Sigmoid colon (tissue), 4 donors: ENCODE results near the gene CDC25A.

ENCODE experiments used
- EP300 ChIP-seq, 4 donors: sonication (generic); formaldehyde crosslinking; IDR thresholded peaks; one replicate each; pipeline ENCODE4 v1.6.1; 2017; ENCODE audit warnings: antibody characterized with exemption in 4 of 4
- POLR2A ChIP-seq, 2 donors: fragments of 450-650 bp; IDR thresholded peaks; one replicate each; pipeline ENCODE4 v1.6.1; 2016; ENCODE audit warnings: antibody characterized with exemption in 2 of 2, mild to moderate bottlenecking in 2 of 2, moderate library complexity in 2 of 2
- POLR2AphosphoS5 ChIP-seq, 4 donors: sonication (generic); formaldehyde crosslinking; IDR thresholded peaks; one replicate each; pipeline ENCODE4 v1.6.1; 2017; ENCODE audit warnings: antibody characterized with exemption in 4 of 4
- TF ChIP-seq, protein P1 (sequence below), 4 experiments: fragments of 450-650 bp in 3 of 4; fragments of 200-600 bp in 1 of 4; IDR thresholded peaks; one replicate each; pipeline ENCODE4 v1.5.1; 2016 to 2019; ENCODE audit warnings: antibody characterized with exemption in 4 of 4, mild to moderate bottlenecking in 3 of 4, moderate library complexity in 2 of 4

DNA sequence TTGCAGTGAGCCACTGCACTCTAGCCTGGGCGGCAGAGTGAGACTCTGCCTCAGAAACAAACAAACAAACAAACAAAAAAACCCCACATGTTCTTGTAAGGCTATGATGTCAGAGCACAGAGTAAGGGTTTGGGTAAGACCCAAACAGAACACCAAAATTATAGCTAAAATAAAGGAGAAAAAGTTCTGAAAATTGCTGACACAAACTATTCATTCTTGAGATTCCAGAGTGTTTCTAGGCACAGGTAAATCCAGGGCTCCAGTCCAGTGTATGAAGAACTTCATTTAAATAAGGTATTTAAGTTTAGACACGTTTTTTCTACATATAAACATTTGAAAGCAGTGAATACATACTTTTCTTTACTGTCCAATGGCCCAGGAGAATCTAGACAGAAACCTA, 3.9 kb downstream of the CDC25A start:
- TF ChIP-seq, protein P1, sequence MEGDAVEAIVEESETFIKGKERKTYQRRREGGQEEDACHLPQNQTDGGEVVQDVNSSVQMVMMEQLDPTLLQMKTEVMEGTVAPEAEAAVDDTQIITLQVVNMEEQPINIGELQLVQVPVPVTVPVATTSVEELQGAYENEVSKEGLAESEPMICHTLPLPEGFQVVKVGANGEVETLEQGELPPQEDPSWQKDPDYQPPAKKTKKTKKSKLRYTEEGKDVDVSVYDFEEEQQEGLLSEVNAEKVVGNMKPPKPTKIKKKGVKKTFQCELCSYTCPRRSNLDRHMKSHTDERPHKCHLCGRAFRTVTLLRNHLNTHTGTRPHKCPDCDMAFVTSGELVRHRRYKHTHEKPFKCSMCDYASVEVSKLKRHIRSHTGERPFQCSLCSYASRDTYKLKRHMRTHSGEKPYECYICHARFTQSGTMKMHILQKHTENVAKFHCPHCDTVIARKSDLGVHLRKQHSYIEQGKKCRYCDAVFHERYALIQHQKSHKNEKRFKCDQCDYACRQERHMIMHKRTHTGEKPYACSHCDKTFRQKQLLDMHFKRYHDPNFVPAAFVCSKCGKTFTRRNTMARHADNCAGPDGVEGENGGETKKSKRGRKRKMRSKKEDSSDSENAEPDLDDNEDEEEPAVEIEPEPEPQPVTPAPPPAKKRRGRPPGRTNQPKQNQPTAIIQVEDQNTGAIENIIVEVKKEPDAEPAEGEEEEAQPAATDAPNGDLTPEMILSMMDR (IDR thresholded peaks at IDR 0.05), result no peak
- no peak for TF ChIP-seq POLR2A (IDR thresholded peaks at IDR 0.05)
- no peak for TF ChIP-seq POLR2AphosphoS5 (IDR thresholded peaks at IDR 0.05)
- no peak for TF ChIP-seq EP300 (IDR thresholded peaks at IDR 0.05)
